Measurements from ENCODE around the gene SCGN.

SCGN gene

GRCh38 chr6:25686856-25687255 is 34.8 kb downstream of the SCGN start:
- no peak for DNase-seq (ENCODE audit: low spot score)

- DNase-seq (ENCODE audit: low spot score): no peak
Observed at GRCh38 chr6:25689966-25690365, 38.0 kb downstream of the SCGN start.

DNA sequence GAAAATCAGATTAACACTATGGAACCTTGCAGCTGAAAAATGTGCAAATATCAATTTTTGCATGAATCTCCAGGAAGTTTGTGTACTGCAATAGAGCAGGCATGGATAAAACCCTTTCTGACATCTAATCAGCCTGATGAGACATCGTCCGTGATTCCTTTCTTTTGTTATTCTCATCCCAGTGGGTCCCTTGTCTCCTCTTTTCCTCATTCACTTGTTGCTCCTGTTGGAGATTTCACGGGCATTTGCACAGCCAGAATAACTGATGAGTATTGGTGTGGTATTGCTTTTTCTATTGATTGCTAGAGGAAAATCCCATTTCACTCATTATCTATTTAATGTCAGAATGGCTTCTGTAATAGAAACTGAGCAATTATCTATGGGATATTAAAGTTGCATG is 39.9 kb downstream of the SCGN start:
- no peak for DNase-seq (ENCODE audit: low spot score)

- DNase-seq (ENCODE audit: low spot score): no peak
Observed at GRCh38 chr6:25692472-25692871, 40.5 kb downstream of the SCGN start.

DNA sequence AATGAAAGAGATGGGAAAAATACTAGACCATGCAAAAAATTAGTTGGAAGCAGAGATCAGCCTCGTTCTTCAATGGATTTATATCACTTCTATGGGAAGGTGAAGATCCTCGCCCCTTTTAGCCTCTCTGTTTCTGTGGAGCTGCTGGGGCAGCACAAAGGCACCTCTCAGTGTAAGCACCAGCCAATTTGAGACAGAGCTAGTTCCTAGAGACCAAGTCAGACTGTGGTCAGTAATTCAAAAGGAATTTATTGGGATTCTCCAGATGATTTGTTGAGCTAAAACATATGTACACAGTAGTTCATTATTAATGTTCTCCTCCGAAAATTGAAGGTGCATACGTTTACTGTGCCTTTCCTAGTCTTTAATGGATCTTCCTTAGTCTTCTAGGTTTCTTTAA is 42.4 kb downstream of the SCGN start:
- DNase-seq (ENCODE audit: low spot score): peak; percentile 19

GRCh38 chr6:25695671-25696070 is 43.7 kb downstream of the SCGN start:
- DNase-seq (ENCODE audit: low spot score): no peak

- no peak for DNase-seq (ENCODE audit: low spot score)
Observed at GRCh38 chr6:25697537-25698340, 45.7 kb downstream of the SCGN start.

GRCh38 chr6:25698631-25699030 is 46.6 kb downstream of the SCGN start:
- DNase-seq (ENCODE audit: low spot score): no peak

DNA sequence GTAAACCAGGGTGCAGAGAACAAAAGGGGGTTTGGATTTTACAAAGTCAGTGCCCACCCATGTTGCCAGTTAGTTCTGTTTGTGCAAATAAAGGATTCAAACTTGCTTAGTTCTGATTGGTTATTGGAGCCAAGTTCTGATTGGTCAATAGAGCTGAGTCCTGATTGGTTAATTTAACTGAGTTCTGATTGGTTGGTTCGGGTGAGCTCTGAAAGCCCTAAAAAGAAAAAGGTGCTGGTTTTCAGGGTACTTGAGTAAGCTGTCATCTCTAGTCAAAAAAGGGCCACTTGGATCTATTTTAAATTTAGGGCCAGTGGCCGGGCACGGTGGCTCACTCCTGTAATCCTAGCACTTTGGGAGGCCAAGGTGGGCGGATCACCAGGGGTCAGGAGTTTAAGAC is 47.6 kb downstream of the SCGN start:
- no peak for DNase-seq (ENCODE audit: low spot score)

DNA sequence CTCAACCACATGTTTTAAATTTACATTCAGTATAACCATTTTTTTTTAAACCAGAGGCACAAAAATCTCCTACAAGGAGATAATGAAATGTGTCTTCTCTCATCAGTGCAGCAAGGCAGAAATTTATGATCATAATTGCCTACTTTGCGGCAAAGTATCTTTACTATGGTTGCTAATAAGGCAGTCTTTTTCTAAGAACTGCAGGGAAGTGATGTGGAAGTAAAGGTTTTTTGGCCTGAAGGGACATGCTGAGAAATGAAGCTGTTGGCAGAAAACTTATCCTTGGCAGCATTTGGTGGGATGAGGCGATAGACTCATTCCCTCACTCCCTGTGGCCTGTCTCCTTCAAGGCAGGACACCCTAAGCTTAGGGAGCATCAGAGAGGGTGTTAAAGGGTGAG is 48.7 kb downstream of the SCGN start:
- no peak for DNase-seq (ENCODE audit: low spot score)

GRCh38 chr6:25701807-25702206 is 49.8 kb downstream of the SCGN start:
- no peak for DNase-seq (ENCODE audit: low spot score)

GRCh38 chr6:25703005-25703404 is 51.0 kb downstream of the SCGN start:
- no peak for DNase-seq (ENCODE audit: low spot score)

DNA sequence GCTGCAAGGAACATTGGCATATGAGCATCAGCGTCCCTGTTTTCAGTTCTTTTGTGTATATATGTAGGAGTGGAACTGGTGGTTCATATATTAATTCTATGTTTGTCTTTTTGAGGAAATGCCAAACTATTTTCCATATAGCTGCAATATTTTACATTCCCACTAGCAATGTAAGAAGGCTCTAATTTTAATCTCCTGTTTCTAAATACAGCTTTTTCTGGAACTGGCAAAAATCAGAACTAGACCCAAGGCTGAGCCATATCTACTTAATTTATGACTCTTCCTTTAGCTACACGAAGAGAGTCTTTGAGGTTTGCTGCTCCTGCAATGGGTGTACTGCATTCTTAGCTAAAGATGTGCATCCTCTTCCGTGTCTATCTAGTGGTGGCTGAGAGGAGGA is 52.0 kb downstream of the SCGN start:
- no peak for DNase-seq (ENCODE audit: low spot score)

DNA sequence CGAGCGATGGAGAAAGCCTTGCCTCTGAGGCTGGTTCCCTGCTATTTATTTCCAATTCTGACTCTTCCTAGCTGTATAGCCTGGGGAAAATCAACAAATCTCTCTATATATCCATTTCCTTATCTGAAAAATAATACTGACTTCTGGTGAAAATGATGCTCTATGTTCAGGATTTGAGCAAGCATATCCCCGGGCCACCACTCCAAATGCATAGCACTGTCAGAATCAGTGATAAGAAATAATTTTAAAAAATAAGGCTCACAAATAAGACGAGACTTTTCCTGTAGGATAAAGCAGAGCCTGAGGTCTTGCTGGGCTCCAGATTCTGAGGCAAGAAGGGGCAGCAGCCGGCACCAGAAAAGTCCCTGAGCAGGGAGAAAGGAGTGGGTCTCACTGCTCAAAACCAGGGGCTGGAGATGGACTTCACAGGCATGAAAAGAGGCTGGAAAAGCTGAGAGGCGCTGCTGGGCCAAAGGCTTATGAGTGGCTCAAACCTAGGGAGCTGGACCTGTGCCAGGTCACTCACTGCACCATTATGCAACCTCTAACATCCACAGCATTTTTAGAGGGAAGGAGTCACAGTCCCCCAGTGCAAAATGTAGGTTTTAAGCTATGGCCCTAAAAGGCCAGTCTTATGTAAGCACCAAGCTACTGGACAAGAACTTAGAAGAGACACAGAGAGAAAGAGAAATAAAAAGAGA is 54.4 kb downstream of the SCGN start:
- no peak for DNase-seq (ENCODE audit: low spot score)

DNA sequence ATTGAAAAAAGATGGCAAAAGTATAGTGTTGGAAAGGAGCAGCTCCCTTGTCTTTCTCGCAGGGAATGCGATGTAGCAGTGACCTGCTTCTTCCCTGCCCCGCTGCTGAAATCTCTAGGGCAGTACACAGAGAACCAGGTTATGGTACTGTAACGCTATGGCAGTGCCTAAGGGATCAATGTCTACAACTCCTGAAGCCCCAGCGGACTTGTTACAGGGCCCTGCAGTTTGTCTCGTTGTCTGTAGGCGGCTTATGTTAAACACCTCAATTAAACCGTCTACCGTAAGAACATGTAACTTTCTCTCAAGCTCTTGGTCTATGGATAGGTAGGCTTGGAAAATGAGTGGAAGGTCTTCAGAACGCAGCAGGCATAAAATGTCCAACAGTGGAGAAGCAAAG is 57.7 kb downstream of the SCGN start:
- no peak for DNase-seq (ENCODE audit: low spot score)

DNA sequence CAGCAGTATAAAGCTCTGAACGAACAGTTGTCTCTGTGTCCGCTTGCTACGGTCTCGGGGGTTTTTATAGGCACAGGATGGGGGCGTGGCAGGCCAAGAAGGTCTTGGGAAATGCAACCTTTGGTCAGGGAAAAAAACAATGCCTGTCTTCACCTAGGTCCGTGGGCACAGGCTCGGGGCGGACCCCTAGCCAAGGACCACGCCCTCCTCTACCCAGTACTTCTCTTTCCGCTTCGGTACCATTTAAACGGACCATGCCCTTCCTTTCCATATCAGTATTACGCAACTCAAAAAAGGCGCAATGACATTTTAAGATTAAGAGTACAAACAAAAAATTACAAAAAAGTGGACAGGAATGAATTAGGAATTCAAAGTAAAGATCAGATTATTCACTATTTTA is 58.3 kb downstream of the SCGN start:
- DNase-seq (ENCODE audit: low spot score): no peak

- DNase-seq (ENCODE audit: low spot score): no peak
Observed at GRCh38 chr6:25713824-25714223, 61.8 kb downstream of the SCGN start.

- DNase-seq (ENCODE audit: low spot score): no peak
Observed at GRCh38 chr6:25714765-25715164, 62.8 kb downstream of the SCGN start.

DNA sequence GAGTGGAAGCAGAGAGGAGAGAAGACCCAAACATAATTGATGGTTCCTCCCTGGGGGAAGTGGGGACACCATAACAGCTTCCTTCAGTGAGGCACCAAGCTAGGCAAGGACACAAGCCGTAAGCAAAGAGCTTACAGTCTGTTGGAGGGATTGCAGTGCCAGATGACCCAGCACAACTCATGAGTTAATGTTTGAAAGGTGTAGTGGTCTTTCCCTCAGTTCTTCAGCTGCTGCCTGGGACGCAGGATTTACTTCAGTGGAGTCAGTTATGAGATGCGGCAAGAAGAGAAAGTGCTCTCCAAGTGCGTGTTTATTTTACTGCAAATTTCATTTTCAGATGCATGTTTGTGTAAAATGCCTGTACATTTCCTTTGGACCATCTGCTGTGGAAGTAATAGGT is 63.8 kb downstream of the SCGN start:
- DNase-seq (ENCODE audit: low spot score): no peak

DNA sequence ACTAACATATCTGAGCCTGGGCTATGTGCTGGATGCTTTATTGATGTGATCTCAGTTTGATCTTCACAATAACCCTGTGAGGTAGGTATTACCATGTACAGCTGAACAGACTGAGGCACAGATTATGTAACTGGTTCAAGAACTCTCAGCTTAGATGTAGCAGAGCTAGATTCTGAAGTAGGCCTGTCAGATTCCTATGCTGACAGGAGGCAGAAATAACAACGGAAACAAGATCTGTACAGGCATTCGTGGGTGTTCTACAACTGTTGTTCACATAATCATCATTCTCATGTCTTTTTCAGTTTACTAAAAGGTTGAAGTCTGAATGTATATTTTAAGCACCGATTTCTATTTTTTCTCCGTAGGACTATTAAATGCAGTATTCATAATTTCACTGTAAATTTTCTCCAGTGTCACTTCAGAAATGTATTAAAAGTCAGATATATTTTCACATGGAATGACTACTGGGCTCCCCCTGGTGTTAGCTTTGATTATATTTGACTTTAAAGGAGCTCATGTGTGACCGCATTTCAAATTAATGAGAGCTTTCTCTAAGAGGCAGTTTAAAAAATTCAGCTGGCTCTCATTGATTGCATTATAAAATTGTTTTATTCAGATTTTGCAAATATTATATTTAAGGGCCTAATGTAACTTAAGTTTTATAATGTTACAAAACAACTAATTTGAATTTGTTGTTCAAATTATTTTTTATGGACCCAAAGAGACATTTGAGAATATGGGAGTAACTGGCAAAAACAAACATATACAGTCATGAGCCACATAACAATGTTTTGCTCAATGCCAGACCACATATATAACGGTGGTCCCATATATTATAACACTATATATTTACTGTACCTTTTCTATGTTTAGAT is 66.1 kb downstream of the SCGN start:
- DNase-seq (ENCODE audit: low spot score): peak; percentile 61

GRCh38 chr6:25726122-25726911 is 74.3 kb downstream of the SCGN start:
- DNase-seq (ENCODE audit: low spot score): no peak

- DNase-seq (ENCODE audit: low spot score): no peak
Observed at GRCh38 chr6:25727028-25727427, 75.0 kb downstream of the SCGN start.

All from COLO829 (cell line).